GM18858 (cell line): ENCODE results near the gene HELZ.

Source experiments
- ATAC-seq: cut with Tn5 transposase; IDR thresholded peaks from one replicate; pipeline ENCODE4 v1.9.1; 2021; ENCODE audit not compliant: unreplicated experiment

The HELZ gene

DNA sequence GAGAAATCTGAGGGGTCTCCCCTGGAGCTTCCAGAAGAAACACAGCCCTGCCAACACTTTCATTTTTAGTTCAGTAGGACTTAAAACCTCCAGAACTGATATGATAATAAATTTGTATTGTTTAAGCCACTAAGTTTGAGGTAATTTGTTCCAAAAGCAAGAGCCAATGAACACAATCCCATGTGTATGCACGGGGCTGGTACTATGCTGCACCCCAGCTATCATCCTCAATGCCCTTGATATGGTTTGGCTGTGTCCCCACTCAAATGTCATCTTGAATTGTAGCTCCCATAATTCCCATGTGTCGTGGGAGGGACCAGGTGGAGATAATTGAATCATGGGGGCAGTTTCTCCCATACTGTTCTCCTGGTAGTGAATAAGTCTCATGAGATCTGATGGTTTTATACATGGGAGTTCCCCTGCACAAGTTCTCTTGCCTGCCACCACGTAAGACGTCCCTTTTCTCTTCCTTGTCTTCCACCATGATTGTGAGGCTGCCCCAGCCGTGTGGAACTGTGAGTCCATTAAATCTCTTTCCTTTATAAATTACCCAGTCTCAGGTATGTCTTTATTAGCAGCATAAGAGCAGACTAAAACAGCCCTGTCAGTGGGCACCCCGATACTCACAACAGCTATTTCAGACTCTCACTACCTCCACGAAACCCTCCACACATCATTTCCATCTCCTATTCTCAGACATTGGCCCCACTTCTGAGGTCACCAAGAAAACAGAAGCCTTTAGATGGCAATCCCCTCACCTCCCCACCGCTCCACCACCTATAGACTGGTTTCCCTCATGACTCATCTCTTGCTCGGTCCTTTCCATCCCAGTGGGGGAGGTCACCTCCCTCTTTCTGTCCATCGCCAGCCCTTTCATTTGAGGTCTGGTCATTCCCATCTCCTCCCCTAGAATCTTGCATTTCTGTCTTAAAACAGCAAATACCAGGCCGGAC is 209.6 kb downstream of the HELZ start:
- ATAC-seq = peak; percentile 40

DNA sequence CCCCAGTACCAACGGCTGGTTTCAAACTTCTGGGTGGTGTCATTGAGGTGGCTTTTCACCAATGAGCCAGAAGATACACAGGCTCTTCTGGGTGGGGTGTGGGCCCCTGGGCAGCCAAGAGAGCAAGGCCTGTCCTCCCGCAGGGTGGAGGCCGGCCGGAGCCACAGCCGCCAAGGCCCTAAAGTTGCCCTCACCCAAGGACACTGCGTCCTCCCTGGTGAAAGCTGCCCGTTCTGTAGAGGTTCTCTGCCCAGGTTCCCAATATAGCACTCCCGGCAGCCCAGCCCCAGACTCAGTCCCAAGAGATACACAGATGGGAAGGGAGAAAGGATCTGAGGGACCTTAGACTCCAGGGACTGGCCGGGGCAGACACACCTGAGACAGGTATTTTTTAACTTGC is 211.4 kb downstream of the HELZ start:
- no peak for ATAC-seq

DNA sequence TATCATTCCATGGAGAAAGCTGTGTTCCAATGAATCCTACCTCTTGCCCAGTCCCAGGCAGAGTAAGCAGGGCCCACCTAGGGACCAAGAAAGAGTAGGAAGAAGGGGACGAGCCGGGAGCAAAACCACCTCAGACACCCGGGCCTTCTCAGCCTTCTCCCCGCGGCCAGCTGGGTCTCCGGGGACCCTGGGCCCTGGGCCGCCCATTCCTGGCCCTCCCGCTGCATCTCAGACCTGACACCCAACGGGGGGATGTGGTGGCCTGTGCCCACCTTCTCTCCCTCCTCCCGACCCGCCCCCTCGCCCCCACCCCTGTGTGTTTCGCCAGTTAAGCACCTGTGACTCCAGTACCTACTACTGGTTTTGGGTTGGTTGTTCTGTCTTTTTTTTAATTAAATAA is 212.0 kb downstream of the HELZ start:
- ATAC-seq = no peak

DNA sequence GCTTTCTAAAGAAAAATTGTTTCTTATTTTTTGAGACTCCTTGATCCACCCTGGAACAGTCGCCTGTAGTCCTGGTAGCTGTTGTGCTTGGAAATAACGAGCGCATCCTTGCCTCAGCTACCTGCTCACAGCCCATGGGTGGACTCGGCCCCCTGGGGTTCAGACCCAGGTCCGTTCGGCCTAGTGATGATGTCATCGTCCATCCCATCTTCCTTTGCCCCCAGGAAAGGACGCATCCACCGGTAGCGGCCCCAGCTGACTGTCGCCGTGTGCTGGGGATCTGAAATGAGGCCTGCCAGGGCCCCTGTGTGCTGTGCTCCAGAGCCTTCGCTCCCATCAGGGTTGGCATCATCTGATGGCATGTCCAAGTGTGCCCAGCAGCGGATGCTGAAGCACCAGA is 212.6 kb downstream of the HELZ start:
- ATAC-seq = no peak

DNA sequence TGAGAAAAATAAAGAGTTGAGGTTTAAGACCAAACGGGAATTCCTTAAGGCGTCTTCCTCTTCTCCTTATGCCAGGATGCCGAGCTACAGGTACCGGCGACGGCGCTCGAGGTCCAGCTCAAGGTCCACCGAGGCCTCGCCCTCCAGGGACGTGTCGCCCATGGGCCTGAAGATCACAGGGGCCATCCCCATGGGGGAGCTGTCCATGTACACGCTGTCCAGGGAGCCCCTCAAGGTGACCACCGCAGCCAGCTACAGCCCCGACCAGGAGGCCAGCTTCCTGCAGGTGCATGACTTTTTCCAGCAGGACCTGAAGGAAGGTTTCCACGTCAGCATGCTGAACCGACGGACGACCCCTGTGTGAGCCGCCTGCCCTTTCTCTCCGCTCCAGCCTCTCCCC is 214.4 kb downstream of the HELZ start:
- ATAC-seq = no peak

DNA sequence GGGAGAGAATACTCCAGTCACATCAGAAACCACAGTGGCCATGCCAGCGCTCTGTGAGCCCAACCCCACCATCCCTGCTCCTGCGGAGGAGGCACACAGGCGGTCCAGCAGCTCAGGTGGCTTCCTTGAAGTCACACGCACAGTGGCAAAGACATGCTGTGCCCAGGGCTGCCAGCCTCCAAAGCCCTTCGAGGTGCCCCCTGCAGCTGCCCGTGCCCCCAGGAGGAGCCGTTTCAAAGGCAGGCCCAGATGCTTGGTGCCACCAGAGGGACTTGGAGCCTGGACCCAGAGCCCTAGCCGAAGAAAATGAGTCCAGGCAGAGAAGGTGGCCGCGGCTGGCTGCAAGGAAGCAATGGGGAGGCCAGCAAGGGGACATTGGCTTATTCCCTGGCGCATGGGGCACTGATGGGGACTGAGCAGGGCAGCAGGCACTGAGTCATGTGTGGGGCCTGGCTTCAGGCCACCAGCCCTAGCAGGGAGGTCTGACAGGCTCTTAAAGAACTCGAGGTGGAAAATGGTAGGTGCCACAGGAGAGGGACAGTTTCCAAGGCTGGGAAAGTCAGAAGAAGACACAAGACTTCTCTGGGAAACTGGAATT is 217.9 kb downstream of the HELZ start:
- no peak for ATAC-seq

DNA sequence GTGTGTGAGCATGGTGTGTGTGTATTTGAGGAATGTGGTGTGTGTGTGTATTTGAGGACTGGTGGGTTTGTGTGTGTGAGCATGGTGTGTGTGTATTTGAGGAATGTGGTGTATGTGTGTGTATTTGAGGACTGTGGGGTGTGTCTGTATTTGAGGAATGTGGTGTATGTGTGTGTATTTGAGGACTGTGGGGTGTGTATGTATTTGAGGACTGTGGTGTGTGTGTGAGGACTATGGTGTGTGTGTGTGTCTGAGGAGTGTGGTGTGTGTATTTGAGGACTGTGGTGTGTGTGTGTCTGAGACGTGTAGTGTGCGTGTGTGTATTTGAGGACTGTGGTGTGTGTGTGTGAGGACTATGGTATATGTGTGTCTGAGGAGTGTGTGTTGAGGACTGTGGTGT is 218.7 kb downstream of the HELZ start:
- no peak for ATAC-seq

DNA sequence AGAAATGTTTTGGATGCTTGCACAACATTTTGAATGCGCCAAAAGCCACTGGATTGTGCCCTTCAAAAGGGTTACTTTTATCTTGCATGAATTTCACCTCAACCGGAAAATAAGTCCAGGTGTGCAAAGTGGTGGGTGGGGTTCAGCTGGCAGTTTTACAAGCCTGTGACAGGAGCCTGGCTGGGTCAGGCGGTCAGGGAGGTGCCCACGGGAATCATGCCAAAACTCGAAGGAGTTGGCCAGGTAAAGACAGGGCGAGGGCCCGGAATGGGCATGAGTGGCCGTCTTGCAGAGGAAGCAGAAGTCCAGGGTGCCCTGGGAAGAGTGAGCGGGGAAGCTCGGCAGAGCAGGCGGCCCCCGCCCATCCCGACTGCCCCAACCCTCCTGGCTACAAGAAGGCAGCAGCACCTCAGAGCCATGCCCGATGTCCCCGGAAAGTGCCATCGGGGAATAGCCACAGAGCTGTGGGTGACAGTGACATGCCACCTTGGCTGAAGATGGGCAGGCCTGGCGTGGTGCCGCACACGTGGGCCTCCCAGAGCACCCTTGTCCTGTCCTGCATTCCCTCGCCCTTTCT is 219.7 kb downstream of the HELZ start:
- no peak for ATAC-seq

DNA sequence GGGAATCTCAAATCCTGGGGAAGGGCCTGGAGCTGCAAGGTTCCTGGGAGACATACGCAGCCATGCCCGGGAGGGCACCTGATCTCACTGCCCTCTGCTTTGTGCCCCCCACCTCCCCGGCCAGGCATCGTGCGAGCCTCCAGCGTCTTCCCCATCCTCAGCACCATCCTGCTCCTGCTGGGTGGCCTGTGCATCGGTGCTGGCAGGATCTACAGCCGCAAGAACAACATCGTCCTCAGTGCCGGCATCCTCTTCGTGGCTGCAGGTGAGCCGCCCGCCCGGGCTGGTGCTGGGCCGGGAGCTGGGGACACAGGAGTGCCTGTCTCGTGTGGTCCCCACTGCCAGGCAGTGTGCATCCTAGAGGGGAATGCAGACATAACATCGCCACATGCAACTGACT is 220.3 kb downstream of the HELZ start:
- no peak for ATAC-seq

DNA sequence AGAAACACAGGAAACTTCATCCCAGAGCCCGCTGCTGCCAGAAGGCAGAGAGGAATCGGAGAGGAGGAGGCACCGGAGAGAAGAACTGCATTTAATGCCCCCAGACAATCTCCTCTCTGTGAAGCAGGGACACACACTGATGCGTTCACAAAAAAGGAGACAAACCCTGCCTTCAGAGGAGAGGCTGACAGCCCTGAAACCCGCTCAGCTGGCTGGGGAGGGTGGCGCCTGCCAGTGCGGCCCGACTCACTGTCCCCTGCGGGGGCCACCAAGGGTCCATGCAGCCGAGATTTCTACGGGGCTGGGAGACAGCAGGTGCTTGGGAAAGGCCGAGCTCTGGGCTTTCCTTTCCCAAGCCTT is 222.6 kb downstream of the HELZ start:
- no peak for ATAC-seq

DNA sequence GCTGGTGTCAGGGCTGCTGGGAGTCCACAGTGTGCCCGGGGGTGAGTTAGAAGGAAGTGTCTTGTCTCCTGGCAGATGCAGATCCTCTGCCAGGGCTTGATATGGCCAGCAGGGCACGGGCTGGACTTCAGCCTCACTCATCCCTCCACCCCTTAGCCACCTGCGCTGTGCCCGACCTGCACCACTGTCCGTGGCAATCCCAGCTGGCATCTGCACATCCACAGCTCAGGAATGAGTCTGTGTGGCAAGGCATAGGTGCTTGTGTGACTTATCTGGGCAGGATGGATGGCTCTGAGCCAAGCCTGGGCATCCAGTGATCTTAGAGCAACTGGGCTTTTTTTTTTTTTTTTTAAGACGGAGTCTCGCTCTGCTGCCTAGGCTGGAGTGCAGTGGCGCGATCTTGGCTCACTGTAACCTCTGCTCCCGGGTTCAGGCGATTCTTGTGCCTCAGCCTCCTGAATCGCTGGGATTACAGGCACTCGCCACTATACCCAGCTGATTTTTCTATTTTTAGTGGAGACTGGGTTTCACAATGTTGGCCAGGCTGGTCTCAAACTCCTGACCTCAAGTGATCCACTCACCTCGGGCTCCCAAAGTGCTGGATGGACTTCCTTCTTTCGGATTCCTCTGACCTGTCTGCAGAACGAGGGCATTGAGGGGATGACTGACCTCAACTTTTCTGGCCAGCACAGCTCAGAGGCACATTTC is 223.1 kb downstream of the HELZ start:
- no peak for ATAC-seq

DNA sequence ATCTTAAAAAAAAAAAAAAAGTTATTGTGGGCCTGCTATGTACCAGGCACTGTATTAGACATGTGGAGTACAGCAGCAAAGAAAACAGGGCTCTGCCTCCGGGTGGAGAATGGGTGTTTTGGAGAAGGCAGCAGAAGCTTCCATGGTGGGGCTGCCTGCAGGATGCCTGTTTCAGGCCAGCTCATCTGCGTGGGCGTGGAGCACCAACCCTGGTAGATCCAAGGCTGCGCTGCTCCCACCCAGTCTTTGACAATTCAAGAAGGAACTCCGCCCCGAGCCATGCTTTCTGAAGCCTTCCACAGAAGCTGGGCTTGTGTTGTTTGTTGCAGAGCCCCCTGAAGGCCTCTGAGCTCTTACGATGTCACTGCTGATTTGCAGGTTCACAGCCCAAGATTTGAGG is 223.8 kb downstream of the HELZ start:
- ATAC-seq = no peak
